Mammary epithelial cell (primary cell): ENCODE data around the gene RUNX1.

ENCODE experiments used
- EZH2 ChIP-seq: IDR thresholded peaks from 2 replicates; pipeline ENCODE4 v1.6.1; 2012; ENCODE audit warnings: low read length, inconsistent platforms, borderline replicate concordance
- TF ChIP-seq, protein P1 (sequence below), 2 donors: IDR thresholded peaks in 1 of 2; conservative IDR thresholded peaks in 1 of 2; 2 replicates each; pipeline ENCODE4 v1.5.1; 2011 to 2012; ENCODE audit warnings: inconsistent platforms in 2 of 2, low read length in 2 of 2, mild to moderate bottlenecking in 2 of 2, control low read depth in 1 of 2, low read depth in 1 of 2; ENCODE audit not compliant: insufficient read depth in 1 of 2; ENCODE audit errors: extremely low read depth in 1 of 2

DNA sequence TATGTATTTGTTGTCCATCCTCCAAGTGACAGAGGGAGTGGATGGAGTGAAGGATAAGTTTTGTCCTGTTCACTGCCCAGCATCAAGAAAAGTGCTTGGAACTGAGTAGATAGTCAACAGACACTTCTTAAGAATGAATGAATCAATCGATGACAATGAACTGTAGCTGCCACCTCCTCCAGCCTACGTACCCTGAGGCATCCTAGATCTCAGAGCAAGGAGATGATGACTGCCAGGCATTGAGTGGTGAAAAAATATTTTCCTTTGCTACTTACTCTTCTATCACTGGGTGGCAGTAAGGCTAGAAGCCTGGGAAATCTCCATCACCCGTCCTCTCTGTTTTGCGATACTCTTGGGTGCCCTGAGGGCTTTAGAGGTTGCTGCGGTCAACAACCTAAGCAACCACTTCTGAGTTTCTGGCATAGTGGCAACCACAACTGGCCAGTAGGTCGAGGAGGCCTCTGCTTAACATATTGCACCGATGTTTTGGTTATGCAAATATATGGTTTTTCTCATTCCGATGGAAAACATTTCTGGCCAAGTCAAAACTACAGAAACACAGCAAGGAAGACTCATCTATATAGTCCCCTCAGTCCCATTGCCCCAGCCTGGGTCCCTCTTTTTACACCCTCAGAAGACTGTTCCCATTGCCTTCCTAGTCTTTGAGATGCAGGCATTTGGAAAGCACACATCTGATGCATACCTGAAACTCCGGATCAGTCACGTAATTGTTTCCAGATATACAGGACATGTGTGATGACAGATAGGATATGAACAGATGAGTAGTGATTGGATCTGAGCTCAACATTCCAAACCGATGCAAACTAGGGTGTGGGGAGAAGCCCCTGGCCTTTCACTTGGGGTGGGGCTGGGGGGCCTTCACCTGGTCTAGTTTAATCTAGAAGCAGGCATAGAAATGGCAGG, 136.8 kb downstream of the RUNX1 start:
- TF ChIP-seq, protein P1, sequence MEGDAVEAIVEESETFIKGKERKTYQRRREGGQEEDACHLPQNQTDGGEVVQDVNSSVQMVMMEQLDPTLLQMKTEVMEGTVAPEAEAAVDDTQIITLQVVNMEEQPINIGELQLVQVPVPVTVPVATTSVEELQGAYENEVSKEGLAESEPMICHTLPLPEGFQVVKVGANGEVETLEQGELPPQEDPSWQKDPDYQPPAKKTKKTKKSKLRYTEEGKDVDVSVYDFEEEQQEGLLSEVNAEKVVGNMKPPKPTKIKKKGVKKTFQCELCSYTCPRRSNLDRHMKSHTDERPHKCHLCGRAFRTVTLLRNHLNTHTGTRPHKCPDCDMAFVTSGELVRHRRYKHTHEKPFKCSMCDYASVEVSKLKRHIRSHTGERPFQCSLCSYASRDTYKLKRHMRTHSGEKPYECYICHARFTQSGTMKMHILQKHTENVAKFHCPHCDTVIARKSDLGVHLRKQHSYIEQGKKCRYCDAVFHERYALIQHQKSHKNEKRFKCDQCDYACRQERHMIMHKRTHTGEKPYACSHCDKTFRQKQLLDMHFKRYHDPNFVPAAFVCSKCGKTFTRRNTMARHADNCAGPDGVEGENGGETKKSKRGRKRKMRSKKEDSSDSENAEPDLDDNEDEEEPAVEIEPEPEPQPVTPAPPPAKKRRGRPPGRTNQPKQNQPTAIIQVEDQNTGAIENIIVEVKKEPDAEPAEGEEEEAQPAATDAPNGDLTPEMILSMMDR (conservative IDR thresholded peaks at IDR 0.05 in 1 of 2, IDR thresholded peaks at IDR 0.05 in 1 of 2; ENCODE audit: extremely low read depth in 1 of 2, insufficient read depth in 1 of 2, low read depth in 1 of 2, low read length in 2 of 2): no peak
- no peak for TF ChIP-seq EZH2
